GM12891 (cell line): ENCODE results near the gene ZFPM1.
A peak's percentile ranks its signal among the peaks of the same experiment; 100 is the strongest.

Experiments used
- DNase-seq: peaks from one replicate; pipeline ENCODE4 v3.0.0; 2011; ENCODE audit warnings: low spot score; ENCODE audit not compliant: insufficient read length
- FAIRE-seq: peaks from 2 replicates; lab custom pipeline; 2011; peaks lifted over from hg19 to GRCh38; lab: Jason Lieb, UNC
- PAX5 ChIP-seq: IDR thresholded peaks from 2 replicates; pipeline ENCODE4 v1.6.1; 2011; ENCODE audit warnings: low read length, moderate library complexity, mild to moderate bottlenecking; ENCODE audit not compliant: insufficient read depth, severe bottlenecking
- POLR2A ChIP-seq: IDR thresholded peaks from 2 replicates; pipeline ENCODE4 v1.6.1; 2011; ENCODE audit warnings: low read depth, low read length, control low read depth
- POLR2AphosphoS5 ChIP-seq: IDR thresholded peaks from 2 replicates; pipeline ENCODE4 v1.6.1; 2011; ENCODE audit warnings: low read depth, low read length, control low read depth
- POU2F2 ChIP-seq: IDR thresholded peaks from 2 replicates; pipeline ENCODE4 v1.6.1; 2011; ENCODE audit warnings: low read depth, mild to moderate bottlenecking, control low read depth, low read length, moderate library complexity
- SPI1 ChIP-seq: IDR thresholded peaks from 2 replicates; pipeline ENCODE4 v1.6.1; 2011; ENCODE audit warnings: low read depth, low read length, control low read depth
- TAF1 ChIP-seq: IDR thresholded peaks from 2 replicates; pipeline ENCODE4 v1.6.1; 2011; ENCODE audit warnings: low read depth, low read length, control low read depth

Gene ZFPM1

GRCh38 chr16:88504489-88505404 is 51.7 kb downstream of the ZFPM1 start:
- TF ChIP-seq SPI1: no peak
- TF ChIP-seq TAF1: no peak
- no peak for TF ChIP-seq POLR2A
- DNase-seq (no peak), FAIRE-seq (no peak)

GRCh38 chr16:88505405-88506082 is 52.5 kb downstream of the ZFPM1 start:
- FAIRE-seq: no peak
- peak; percentile 63 for DNase-seq
- TF ChIP-seq PAX5 (no peak), TAF1 (no peak), POLR2A (no peak), POU2F2 (no peak), SPI1 (no peak), POLR2AphosphoS5 (no peak)

DNA sequence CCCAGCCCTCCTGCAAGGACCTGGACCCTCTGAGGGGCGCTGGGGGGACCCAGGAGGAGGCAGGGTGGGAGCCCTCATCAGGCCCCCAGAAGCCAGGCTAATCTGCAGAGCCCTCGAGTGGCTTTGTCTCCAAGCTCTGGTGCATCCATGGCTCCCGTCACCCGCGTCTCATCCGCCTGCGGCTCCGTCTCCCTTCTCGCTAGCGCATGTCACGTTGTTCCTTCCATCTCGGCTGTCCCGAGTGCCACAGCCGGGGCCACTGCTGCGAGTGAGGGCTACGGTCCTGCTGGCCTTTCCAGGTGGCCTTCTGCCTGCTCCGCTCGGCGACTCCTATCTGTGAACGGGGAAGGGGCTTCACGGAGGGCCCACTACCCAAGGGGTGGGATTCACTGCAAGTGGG is 53.6 kb downstream of the ZFPM1 start:
- FAIRE-seq (no peak), DNase-seq (no peak)
- TF ChIP-seq SPI1: no peak
- TF ChIP-seq POU2F2: no peak
- no peak for TF ChIP-seq TAF1
- TF ChIP-seq POLR2AphosphoS5: no peak
- TF ChIP-seq POLR2A: no peak
- TF ChIP-seq PAX5: no peak

DNA sequence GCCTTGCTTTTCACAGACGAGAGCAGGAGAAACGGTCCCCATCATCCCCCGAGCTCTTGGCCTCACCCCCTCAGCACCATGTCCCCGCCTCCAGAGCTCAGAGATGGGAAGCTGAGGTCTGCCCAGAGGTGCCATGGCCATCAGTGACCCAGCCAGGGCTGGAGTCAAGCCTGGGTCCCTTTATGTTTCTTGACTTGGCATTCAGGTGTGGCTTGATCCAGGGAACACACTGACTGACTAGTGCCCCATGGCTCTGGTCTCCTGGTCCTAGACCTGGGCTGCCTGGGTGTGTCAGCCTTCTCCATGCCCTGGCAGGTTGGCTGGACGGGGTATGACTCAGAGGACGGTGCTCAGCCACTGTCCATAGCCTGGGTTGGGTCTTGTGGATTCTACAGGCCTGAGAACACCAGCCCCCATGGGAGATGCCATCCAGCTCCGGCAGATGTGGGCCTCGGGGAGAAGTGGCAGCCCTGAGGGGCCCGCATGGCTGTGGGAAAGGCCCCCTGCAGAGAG is 54.2 kb downstream of the ZFPM1 start:
- no peak for FAIRE-seq
- DNase-seq: no peak
- TF ChIP-seq SPI1: no peak
- no peak for TF ChIP-seq POLR2AphosphoS5
- TF ChIP-seq POLR2A: no peak
- TF ChIP-seq TAF1: no peak
- TF ChIP-seq POU2F2: no peak
- TF ChIP-seq PAX5: no peak

GRCh38 chr16:88508376-88508867 is 55.3 kb downstream of the ZFPM1 start:
- no peak for FAIRE-seq
- no peak for TF ChIP-seq POLR2AphosphoS5
- TF ChIP-seq TAF1: no peak
- no peak for TF ChIP-seq PAX5
- no peak for TF ChIP-seq POLR2A
- no peak for TF ChIP-seq SPI1
- TF ChIP-seq POU2F2: no peak
- DNase-seq: no peak

DNA sequence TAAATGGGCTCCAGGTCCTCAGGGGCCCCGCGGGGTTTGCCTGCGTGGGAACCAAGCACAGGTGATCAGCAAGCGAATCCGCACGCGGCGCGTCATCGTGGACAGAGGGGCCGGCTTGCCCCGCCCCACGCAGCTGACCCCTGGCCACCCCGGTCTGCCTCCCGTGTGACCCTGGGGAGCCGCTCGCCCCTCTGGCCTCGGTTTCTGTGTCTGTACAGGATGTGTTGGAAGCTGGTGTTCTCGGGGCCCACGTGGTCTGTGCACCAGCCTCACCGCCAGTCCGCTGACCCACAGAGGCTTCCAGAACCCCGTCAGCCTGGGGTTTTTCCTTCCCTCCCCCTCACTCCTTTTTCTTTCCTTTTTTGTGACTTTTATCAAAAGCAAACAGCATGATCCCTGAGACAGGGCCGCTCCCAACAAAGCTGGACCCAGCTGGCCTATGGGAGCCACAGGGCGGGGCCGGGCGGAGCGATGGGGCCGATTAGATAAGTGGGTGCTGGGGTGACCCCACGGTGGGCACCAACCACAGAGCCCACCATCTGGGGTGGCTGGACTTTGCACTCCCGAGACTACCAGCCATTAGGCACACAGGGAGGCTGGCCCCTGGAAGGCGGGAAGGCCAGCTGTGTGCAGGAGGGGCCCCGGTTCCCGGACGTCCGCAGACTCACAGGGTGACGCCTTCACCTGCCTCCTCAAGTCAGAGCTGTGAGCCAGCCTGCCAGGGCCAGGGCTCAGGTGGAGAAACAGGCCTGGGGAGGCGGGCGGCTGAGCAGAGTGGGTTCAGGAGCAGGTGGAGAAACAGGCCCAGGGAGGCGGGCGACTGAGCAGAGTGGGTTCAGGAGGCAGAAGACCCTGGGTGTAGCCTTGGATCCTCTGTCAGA is 56.0 kb downstream of the ZFPM1 start:
- FAIRE-seq (no peak), DNase-seq (no peak)
- TF ChIP-seq POU2F2: no peak
- TF ChIP-seq SPI1: no peak
- TF ChIP-seq TAF1: no peak
- no peak for TF ChIP-seq PAX5
- TF ChIP-seq POLR2AphosphoS5: no peak
- TF ChIP-seq POLR2A: no peak

DNA sequence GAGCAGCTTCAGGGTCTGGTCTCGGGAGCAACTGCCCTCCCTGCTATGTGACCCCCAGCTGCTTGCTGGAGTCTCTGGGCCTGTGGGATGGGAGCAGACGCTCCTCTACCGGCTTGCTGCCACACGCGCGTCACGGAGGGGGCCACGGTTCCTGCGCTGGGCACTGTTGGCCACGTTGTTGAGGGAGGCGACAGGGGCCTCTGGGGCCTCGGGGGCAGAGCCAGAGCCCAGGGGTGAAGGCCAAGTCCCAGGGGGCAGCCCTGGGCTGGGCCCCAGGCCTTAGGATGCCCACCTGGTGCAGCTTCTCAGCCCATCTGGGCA is 56.6 kb downstream of the ZFPM1 start:
- DNase-seq (no peak), FAIRE-seq (no peak)
- TF ChIP-seq POLR2AphosphoS5 (no peak), POLR2A (no peak), POU2F2 (no peak), PAX5 (no peak), SPI1 (no peak), TAF1 (no peak)

- FAIRE-seq (no peak), DNase-seq (no peak)
- TF ChIP-seq TAF1: no peak
- TF ChIP-seq POU2F2: no peak
- no peak for TF ChIP-seq POLR2AphosphoS5
- no peak for TF ChIP-seq PAX5
- TF ChIP-seq SPI1: no peak
- no peak for TF ChIP-seq POLR2A
These were observed 57.3 kb downstream of the ZFPM1 start for GRCh38 chr16:88510091-88510994.
